ENCODE measurements around the gene ARHGAP6.

- TF ChIP-seq YY1 (IDR thresholded peaks at IDR 0.05; ENCODE audit: insufficient read depth, insufficient read length) (no peak), ZNF274 (IDR thresholded peaks at IDR 0.05; ENCODE audit: low read depth, low read length) (no peak)
These were observed 54.6 kb downstream of the ARHGAP6 start for GRCh38 chrX:11611161-11611560.
